ENCODE measurements around the gene ZFP36L1.

Gene ZFP36L1

DNA sequence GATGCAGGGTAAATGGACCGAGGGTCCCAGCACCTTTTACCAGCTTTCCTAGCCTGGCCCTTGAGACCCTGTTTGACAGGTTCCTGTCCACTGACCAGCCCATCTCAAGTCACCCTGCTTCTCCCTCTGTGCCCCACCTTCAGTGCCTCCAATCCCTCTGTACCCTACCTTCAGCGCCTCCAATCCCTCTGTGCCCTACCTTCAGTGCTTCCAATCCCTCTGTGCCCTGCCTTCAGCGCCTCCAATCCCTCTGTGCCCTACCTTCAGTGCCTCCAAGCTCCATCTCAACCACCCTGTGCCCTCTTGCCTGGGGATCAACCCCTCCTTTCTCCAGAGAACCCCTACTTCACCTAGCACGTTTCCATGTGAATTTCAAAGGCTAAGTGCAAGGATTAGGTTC is 54.3 kb downstream of the ZFP36L1 start:
- DNase-seq (ENCODE audit: low read depth in 2 of 2): no peak
